Stimulated activated CD4-positive, alpha-beta T cell treated with anti-CD3 and anti-CD28 coated beads, TNF-alpha, amount 100 ng/mL, for 1 hour (primary cell): ENCODE results near the gene C14orf132.

Experiments
- DNase-seq, 3 donors: peaks; one replicate each; pipeline ENCODE4 v3.0.0-alpha.2; 2020; ENCODE audit warnings: low read depth in 3 of 3, low spot score in 1 of 3

Gene C14orf132

GRCh38 chr14:96039633-96040311, 610 bp downstream of the C14orf132 start:
- no peak for DNase-seq

GRCh38 chr14:96040828-96041371, 1.7 kb downstream of the C14orf132 start:
- no peak for DNase-seq

GRCh38 chr14:96042248-96042930, 3.2 kb downstream of the C14orf132 start:
- DNase-seq: no peak

GRCh38 chr14:96046630-96047029, 7.5 kb downstream of the C14orf132 start:
- no peak for DNase-seq

- DNase-seq: no peak
Measured at GRCh38 chr14:96047101-96047500, 7.9 kb downstream of the C14orf132 start.

GRCh38 chr14:96049932-96050331, 10.8 kb downstream of the C14orf132 start:
- no peak for DNase-seq

GRCh38 chr14:96050482-96050881, 11.3 kb downstream of the C14orf132 start:
- no peak for DNase-seq

- no peak for DNase-seq
Measured at GRCh38 chr14:96051231-96051630, 12.1 kb downstream of the C14orf132 start.

- no peak for DNase-seq
Measured at GRCh38 chr14:96051642-96052540, 12.7 kb downstream of the C14orf132 start.

- DNase-seq: no peak
Measured at GRCh38 chr14:96052541-96053247, 13.5 kb downstream of the C14orf132 start.

GRCh38 chr14:96053248-96053599, 14.1 kb downstream of the C14orf132 start:
- no peak for DNase-seq

- DNase-seq: no peak
Measured at GRCh38 chr14:96053600-96054381, 14.6 kb downstream of the C14orf132 start.

GRCh38 chr14:96054661-96055060, 15.5 kb downstream of the C14orf132 start:
- no peak for DNase-seq

- DNase-seq: no peak
Measured at GRCh38 chr14:96055065-96055752, 16.0 kb downstream of the C14orf132 start.

- DNase-seq: no peak
Measured at GRCh38 chr14:96055753-96056508, 16.8 kb downstream of the C14orf132 start.

GRCh38 chr14:96056509-96057422, 17.6 kb downstream of the C14orf132 start:
- DNase-seq: no peak

GRCh38 chr14:96057738-96058137, 18.6 kb downstream of the C14orf132 start:
- DNase-seq: no peak
